ENCODE data around the gene EPRS1.

GRCh38 chr1:220060876-220061275 lies 14.6 kb upstream of the EPRS1 start:
- TF ChIP-seq CTCF (IDR thresholded peaks at IDR 0.05; ENCODE audit: low read depth, low read length) (no peak), POLR2A (IDR thresholded peaks at IDR 0.05; ENCODE audit: extremely low read depth, insufficient read length) (no peak), MAX (IDR thresholded peaks at IDR 0.05; ENCODE audit: low read depth, low read length) (no peak), MYC (IDR thresholded peaks at IDR 0.05; ENCODE audit: low read depth, low read length) (no peak)

Measured in NB4 (cell line).